ENCODE results near the gene ALAD. TPM values are rescaled to one million over a fixed set of nuclear protein-coding genes. Genes with fewer than 3 reads are reported as not detected.

Gene ALAD
- polyA plus RNA-seq, 1 donor from 2014 or later = 42.9 TPM

- Histone ChIP-seq H4K20me1 (ENCODE audit: insufficient read depth) (no peaks in the 10 kb centered on the region), H3K27me3 (ENCODE audit: insufficient read depth, low read depth, low read length) (no peaks in the 10 kb centered on the region), H3K9me2 (ENCODE audit: insufficient read depth, low read length) (no peaks in the 10 kb centered on the region), H3K27ac (ENCODE audit: low read length) (peak overlapping the region; percentile 98), H3K79me2 (replicated peaks; ENCODE audit: insufficient read depth, low read length) (peaks cover 13% of the 10 kb centered on the region), H3K4me3 (ENCODE audit: low read length) (peak overlapping the region; percentile 89), H3K4me2 (ENCODE audit: low read length) (peak overlapping the region; percentile 66), H3K36me3 (ENCODE audit: insufficient read depth, low read length) (no peaks in the 10 kb centered on the region), H3K9ac (ENCODE audit: low read length) (peak overlapping the region; percentile 91), H2AFZ (ENCODE audit: low read depth, low read length) (peak overlapping the region; percentile 77), H3F3A (ENCODE audit: insufficient read depth, low read length, poor library complexity, severe bottlenecking) (peaks cover 2% of the 10 kb centered on the region), H3K9me3 (ENCODE audit: low read length) (no peaks in the 10 kb centered on the region)
- TF ChIP-seq EP300 (conservative IDR thresholded peaks at IDR 0.05; ENCODE audit: poor library complexity, severe bottlenecking) (no peak), CTCF (IDR thresholded peaks at IDR 0.05; ENCODE audit: poor library complexity, severe bottlenecking) (no peak), RAD21 (conservative IDR thresholded peaks at IDR 0.05) (no peak), EZH2 (IDR thresholded peaks at IDR 0.05; ENCODE audit: borderline replicate concordance, insufficient read depth, low read length, poor library complexity, severe bottlenecking) (no peak), REST (IDR thresholded peaks at IDR 0.05; ENCODE audit: borderline replicate concordance) (no peak), TAF1 (IDR thresholded peaks at IDR 0.05; ENCODE audit: low read depth) (no peak), SMC3 (conservative IDR thresholded peaks at IDR 0.05; ENCODE audit: poor library complexity) (peak; percentile 28)
Measured at GRCh38 chr9:113409883-113410206, 8.8 kb upstream of the ALAD start.

- peak overlapping the region; percentile 77 for H2AFZ ChIP-seq (ENCODE audit: low read depth, low read length)
- TF ChIP-seq MXI1 (conservative IDR thresholded peaks at IDR 0.05; ENCODE audit: poor library complexity, severe bottlenecking) = no peak
- TF ChIP-seq CTCF (IDR thresholded peaks at IDR 0.05; ENCODE audit: poor library complexity, severe bottlenecking) = no peak
- no peak for TF ChIP-seq SMC3 (conservative IDR thresholded peaks at IDR 0.05; ENCODE audit: poor library complexity)
- no peak for TF ChIP-seq TAF1 (IDR thresholded peaks at IDR 0.05; ENCODE audit: low read depth)
- TF ChIP-seq REST (IDR thresholded peaks at IDR 0.05; ENCODE audit: borderline replicate concordance) = no peak
- no peak for TF ChIP-seq EZH2 (IDR thresholded peaks at IDR 0.05; ENCODE audit: borderline replicate concordance, insufficient read depth, low read length, poor library complexity, severe bottlenecking)
- no peak for TF ChIP-seq RAD21 (conservative IDR thresholded peaks at IDR 0.05)
- no peak for TF ChIP-seq EP300 (conservative IDR thresholded peaks at IDR 0.05; ENCODE audit: poor library complexity, severe bottlenecking)
- TF ChIP-seq POLR2AphosphoS5 (IDR thresholded peaks at IDR 0.05) = no peak
- no peaks in the 10 kb centered on the region for H3K9me2 ChIP-seq (ENCODE audit: insufficient read depth, low read length)
- H3K9ac ChIP-seq (ENCODE audit: low read length) = peak overlapping the region; percentile 91
- peak overlapping the region; percentile 89 for H3K4me3 ChIP-seq (ENCODE audit: low read length)
- no peaks in the 10 kb centered on the region for H3K36me3 ChIP-seq (ENCODE audit: insufficient read depth, low read length)
- peaks cover 2% of the 10 kb centered on the region for H3F3A ChIP-seq (ENCODE audit: insufficient read depth, low read length, poor library complexity, severe bottlenecking)
- H3K27ac ChIP-seq (ENCODE audit: low read length) = peak overlapping the region; percentile 98
- H4K20me1 ChIP-seq (ENCODE audit: insufficient read depth) = no peaks in the 10 kb centered on the region
- H3K27me3 ChIP-seq (ENCODE audit: insufficient read depth, low read depth, low read length) = no peaks in the 10 kb centered on the region
- no peaks in the 10 kb centered on the region for H3K9me3 ChIP-seq (ENCODE audit: low read length)
- H3K79me2 ChIP-seq (replicated peaks; ENCODE audit: insufficient read depth, low read length) = peaks cover 13% of the 10 kb centered on the region
- H3K4me2 ChIP-seq (ENCODE audit: low read length) = peak overlapping the region; percentile 66
Measured at GRCh38 chr9:113409481-113409880, 8.4 kb upstream of the ALAD start.
